Tibial nerve (tissue), 4 donors: ENCODE measurements around the gene ST6GALNAC1. TPM values are rescaled to one million over a fixed set of nuclear protein-coding genes. Genes with fewer than 3 reads are reported as not detected.

Experiments
- DNase-seq, 2 donors: peaks; one replicate each; pipeline ENCODE4 v3.0.0-alpha.2; 2019; ENCODE audit warnings: low spot score in 2 of 2
- H3K27ac ChIP-seq, 4 donors: fragments of 200-600 bp; sonication (generic) in 3 of 4; one replicate each; pipeline ENCODE4 v1.5.1; 2017 to 2019; ENCODE audit warnings: mild to moderate bottlenecking in 1 of 4
- H3K27me3 ChIP-seq, 2 donors: fragments of 200-600 bp; sonication (generic) in 1 of 2; one replicate each; pipeline versions ENCODE4 v1.5.1 to v1.6.0; 2017 to 2019
- H3K36me3 ChIP-seq, 3 donors: fragments of 200-600 bp; sonication (generic); one replicate each; pipeline ENCODE4 v1.5.1; 2018 to 2019
- H3K4me1 ChIP-seq, 4 donors: fragments of 200-600 bp; sonication (generic) in 3 of 4; one replicate each; pipeline ENCODE4 v1.5.1; 2017 to 2019
- H3K4me3 ChIP-seq, 4 donors: fragments of 200-600 bp; sonication (generic) in 3 of 4; one replicate each; pipeline ENCODE4 v1.5.1; 2017 to 2019; ENCODE audit warnings: mild to moderate bottlenecking in 1 of 4, moderate library complexity in 1 of 4
- H3K9me3 ChIP-seq, 4 donors: fragments of 200-600 bp; sonication (generic) in 3 of 4; one replicate each; pipeline ENCODE4 v1.5.1; 2017 to 2019
- CTCF ChIP-seq, 5 experiments: fragments of 200-600 bp in 3 of 5; fragments of 450-650 bp in 2 of 5; sonication (generic) in 3 of 5; IDR thresholded peaks; one replicate each; pipeline ENCODE4 v1.5.1; 2016 to 2019; ENCODE audit warnings: antibody characterized with exemption in 5 of 5, mild to moderate bottlenecking in 3 of 5, moderate library complexity in 2 of 5
- EP300 ChIP-seq, 2 donors: sonication (generic); formaldehyde crosslinking; IDR thresholded peaks; one replicate each; pipeline ENCODE4 v1.6.1; 2017; ENCODE audit warnings: antibody characterized with exemption in 2 of 2, mild to moderate bottlenecking in 1 of 2
- POLR2A ChIP-seq, 2 donors: fragments of 450-650 bp; IDR thresholded peaks; one replicate each; pipeline ENCODE4 v1.6.1; 2017; ENCODE audit warnings: antibody characterized with exemption in 2 of 2, mild to moderate bottlenecking in 2 of 2, moderate library complexity in 2 of 2
- WGBS, 2 donors: methylation state at CpG; one replicate each; pipeline ENCODE4 v1.1.5; 2018; 5-methylcytosine and 5-hydroxymethylcytosine counted together
- total RNA-seq, 4 donors: library from RNA; depleted of rRNA; stranded (reverse); fragments of >200 nt; gene quantifications; one replicate each; pipeline ENCODE4 v1.1.0, GENCODE V29; 2016

ST6GALNAC1 gene
- total RNA-seq, 4 donors from 2014 or later, result 2.4 to 13.8 (median 7.4) TPM

- TF ChIP-seq EP300 (IDR thresholded peaks at IDR 0.05) (peak in 1 of 2 donors; percentile 42), POLR2A (IDR thresholded peaks at IDR 0.05) (peak in 1 of 2 donors; percentile 18), CTCF (IDR thresholded peaks at IDR 0.05) (no peak)
- H3K27me3 ChIP-seq, result peaks cover 0 to 5% of the 10 kb centered on the region in 2 donors
- WGBS, 2 donors, result 30 to 32% methylated on average over 3 of the region's 3 CpGs
- H3K9me3 ChIP-seq, result no peaks in the 10 kb centered on the region
- H3K4me3 ChIP-seq, result no peak overlapping the region
- no peaks in the 10 kb centered on the region for H3K36me3 ChIP-seq
- H3K27ac ChIP-seq, result peak overlapping the region in 3 of 4 donors; percentile 61 to 95 (median 88)
- DNase-seq, result no peak
- H3K4me1 ChIP-seq, result peaks cover 0 to 63% (median 19%) of the 10 kb centered on the region in 4 donors
These were observed 60.9 kb downstream of the ST6GALNAC1 start for GRCh38 chr17:76582660-76583059.

GRCh38 chr17:76581515-76581914 lies 62.0 kb downstream of the ST6GALNAC1 start:
- no peaks in the 10 kb centered on the region for H3K9me3 ChIP-seq
- WGBS, 2 donors, result 70 to 77% methylated on average over 5 of the region's 5 CpGs
- no peak for TF ChIP-seq POLR2A (IDR thresholded peaks at IDR 0.05)

GRCh38 chr17:76579281-76579680 lies 64.3 kb downstream of the ST6GALNAC1 start:
- H3K27me3 ChIP-seq, result no peaks in the 10 kb centered on the region
- H3K36me3 ChIP-seq, result peaks cover 0 to under 1% (median 0%) of the 10 kb centered on the region in 3 donors
- TF ChIP-seq CTCF (IDR thresholded peaks at IDR 0.05), result no peak
- TF ChIP-seq EP300 (IDR thresholded peaks at IDR 0.05), result no peak
- TF ChIP-seq POLR2A (IDR thresholded peaks at IDR 0.05), result no peak
- 74 to 90% methylated on average over 2 of the region's 2 CpGs for WGBS, 2 donors
- H3K4me3 ChIP-seq, result no peak overlapping the region
- DNase-seq, result no peak
- no peaks in the 10 kb centered on the region for H3K9me3 ChIP-seq
- peak overlapping the region in 2 of 4 donors; percentile 46 to 95 for H3K27ac ChIP-seq
- peaks cover 0 to 65% (median 26%) of the 10 kb centered on the region in 4 donors for H3K4me1 ChIP-seq

More at GRCh38 chr17:76581515-76581914, 62.0 kb downstream of the ST6GALNAC1 start:
- H3K27ac ChIP-seq, result peak overlapping the region; percentile 34 to 95 (median 66)
- no peak overlapping the region for H3K4me3 ChIP-seq
- no peaks in the 10 kb centered on the region for H3K27me3 ChIP-seq
- peaks cover 0 to 62% (median 20%) of the 10 kb centered on the region in 4 donors for H3K4me1 ChIP-seq
- no peak for DNase-seq
- H3K36me3 ChIP-seq, result no peaks in the 10 kb centered on the region

DNA sequence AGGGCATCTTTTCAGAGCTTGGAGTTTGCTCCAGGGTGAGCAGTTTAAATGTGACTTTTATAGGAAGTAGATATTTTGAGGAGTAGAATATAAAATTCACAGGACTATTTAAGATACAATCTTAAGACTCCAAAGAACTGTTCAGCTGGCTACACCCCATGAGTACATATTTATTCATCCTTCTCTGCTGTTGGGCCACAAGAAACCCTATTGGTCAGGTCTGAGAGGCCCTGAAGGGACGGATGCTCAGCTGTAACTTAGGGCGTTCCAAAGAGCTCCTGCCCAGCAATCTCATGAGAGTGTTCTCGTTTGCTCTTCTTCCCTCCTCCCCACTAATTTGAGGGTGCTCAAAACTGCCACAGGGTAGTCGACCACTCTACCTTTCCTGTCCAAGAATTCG lies 65.2 kb downstream of the ST6GALNAC1 start:
- Histone ChIP-seq H3K27me3 (no peaks in the 10 kb centered on the region), H3K4me1 (peaks cover 0 to 72% (median 31%) of the 10 kb centered on the region in 4 donors), H3K9me3 (no peaks in the 10 kb centered on the region), H3K36me3 (peaks cover 0 to 6% (median 0%) of the 10 kb centered on the region in 3 donors), H3K27ac (peak overlapping the region in 2 of 4 donors; percentile 12 to 95), H3K4me3 (no peak overlapping the region)
- WGBS, 2 donors, result 51 to 54% methylated on average over 5 of the region's 5 CpGs
- no peak for DNase-seq
- TF ChIP-seq CTCF (IDR thresholded peaks at IDR 0.05) (no peak), EP300 (IDR thresholded peaks at IDR 0.05) (no peak), POLR2A (IDR thresholded peaks at IDR 0.05) (no peak)

- WGBS, 2 donors, result 95% methylated on average over 7 of the region's 7 CpGs
These were observed 65.7 kb downstream of the ST6GALNAC1 start for GRCh38 chr17:76577876-76578275.

More at GRCh38 chr17:76577876-76578275, 65.7 kb downstream of the ST6GALNAC1 start:
- Histone ChIP-seq H3K9me3 (no peaks in the 10 kb centered on the region), H3K4me3 (no peak overlapping the region), H3K36me3 (peaks cover 0 to 6% (median 0%) of the 10 kb centered on the region in 3 donors), H3K4me1 (peaks cover 0 to 77% (median 34%) of the 10 kb centered on the region in 4 donors), H3K27ac (peak overlapping the region in 2 of 4 donors; percentile 12 to 95), H3K27me3 (no peaks in the 10 kb centered on the region)
- TF ChIP-seq POLR2A (IDR thresholded peaks at IDR 0.05), result no peak
- TF ChIP-seq CTCF (IDR thresholded peaks at IDR 0.05), result no peak
- TF ChIP-seq EP300 (IDR thresholded peaks at IDR 0.05), result no peak
- no peak for DNase-seq
